HK-2 (cell line): ENCODE data around the gene INTS7.

ENCODE experiments used
- DNase-seq: peaks from one replicate; pipeline ENCODE4 v3.0.0-alpha.2; 2018; ENCODE audit not compliant: unreplicated experiment

Gene INTS7

GRCh38 chr1:211908951-211909350 lies 126.4 kb downstream of the INTS7 start:
- DNase-seq, result no peak

DNA sequence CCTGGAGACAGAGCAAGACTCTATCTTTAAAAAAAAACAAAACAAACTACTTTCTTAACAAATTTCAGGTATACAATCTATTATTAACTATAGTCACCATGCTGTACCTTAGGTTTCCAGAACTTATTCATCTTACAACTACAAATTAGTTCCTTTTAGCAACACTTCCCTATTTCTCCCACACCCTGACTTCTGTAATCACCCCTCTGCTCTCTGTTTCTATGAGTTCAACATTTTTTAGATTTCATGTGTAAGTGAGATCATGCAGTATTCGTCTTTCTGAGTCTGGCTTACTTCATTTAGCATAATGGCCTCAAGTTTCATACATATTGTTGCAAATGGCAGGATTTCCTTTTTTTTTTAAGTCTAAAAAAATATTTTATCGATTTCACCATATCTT lies 126.9 kb downstream of the INTS7 start:
- no peak for DNase-seq

- no peak for DNase-seq
Observed at GRCh38 chr1:211903490-211904245, 131.7 kb downstream of the INTS7 start.

DNA sequence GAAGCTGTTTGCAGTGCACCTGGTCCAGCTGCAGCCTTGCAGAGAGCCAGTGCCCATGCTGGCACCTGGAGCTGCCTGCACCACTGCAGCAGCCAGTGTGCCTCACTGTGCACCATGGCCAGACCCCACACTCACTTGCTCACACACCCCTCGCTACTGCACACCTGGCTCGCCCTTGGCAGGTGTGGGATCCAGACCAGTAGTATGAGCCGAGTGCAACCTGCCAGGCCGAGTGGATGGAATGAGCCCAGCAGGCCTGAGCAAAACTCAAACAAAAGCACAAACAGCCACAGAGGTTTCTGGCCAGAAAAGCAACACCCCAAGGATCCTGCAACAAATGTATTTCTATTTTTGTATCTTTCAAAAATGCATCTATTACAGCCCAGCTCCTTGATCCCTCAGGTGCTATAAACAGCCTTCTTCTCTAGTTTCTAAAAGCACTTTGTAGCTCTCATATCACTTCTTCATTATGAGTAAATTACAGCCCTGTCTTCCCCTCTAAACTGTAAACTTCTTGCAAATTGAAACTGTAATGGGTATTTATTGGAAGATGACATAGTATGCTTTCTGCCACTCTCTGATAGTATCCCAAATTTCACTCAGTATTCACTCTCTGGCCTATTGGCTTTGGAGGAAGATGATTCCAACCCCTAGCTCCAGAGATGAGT lies 132.6 kb downstream of the INTS7 start:
- no peak for DNase-seq

DNA sequence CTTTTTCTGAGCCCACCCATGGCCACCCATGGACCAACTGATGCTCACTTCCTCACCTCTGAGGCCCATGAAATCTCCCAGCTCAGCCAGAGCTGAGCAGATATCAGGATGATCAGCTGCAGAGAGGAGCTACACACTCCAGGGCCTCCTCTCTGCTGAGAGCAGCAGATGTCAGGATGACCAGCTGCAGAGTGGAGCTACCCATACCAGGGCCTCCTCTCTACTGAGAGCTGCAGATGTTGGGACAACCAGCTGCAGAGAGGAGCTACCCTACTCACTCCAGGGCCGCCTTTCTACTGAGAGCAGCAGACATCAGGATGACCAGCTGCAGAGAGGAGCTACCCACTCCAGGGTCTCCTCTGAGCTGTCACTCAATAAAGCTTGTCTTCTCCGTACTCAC lies 133.4 kb downstream of the INTS7 start:
- no peak for DNase-seq

DNA sequence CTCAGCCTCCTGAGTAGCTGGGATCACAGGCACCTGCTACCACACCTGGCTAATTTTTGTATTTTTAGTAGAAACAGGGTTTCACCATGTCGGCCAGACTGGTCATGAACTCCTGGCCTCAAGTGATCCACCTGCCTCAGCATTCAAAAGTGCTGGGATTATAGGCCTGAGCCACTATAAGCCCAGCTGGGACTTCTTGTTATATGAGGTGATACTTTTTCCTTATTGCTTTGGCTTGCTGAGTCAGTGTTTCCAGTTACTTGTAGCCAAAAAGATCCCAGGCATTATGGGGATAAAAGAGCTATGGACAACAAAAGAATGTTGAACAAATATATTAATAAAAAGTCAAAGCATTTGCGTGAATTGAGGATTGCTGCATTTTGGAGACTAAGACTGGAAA lies 134.9 kb downstream of the INTS7 start:
- DNase-seq, result no peak

DNA sequence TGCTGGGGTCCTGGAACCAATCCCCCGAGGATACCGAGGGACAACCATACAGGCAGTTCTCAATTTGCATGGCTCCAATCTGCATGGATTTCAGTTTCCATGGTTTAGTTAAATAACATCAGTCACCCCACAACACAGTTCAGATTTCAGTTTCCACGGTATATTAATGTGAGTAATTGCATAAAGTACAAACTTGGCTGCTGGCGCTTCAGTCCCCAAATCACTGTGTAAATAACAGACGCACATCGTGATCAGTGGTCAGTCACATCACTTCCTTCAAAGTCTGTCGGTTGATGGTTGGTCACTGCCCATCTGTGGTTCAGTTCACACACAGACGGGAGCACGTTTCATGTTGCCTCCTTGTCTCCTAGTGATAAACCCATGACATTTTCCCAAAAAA lies 138.4 kb downstream of the INTS7 start:
- DNase-seq, result no peak

DNA sequence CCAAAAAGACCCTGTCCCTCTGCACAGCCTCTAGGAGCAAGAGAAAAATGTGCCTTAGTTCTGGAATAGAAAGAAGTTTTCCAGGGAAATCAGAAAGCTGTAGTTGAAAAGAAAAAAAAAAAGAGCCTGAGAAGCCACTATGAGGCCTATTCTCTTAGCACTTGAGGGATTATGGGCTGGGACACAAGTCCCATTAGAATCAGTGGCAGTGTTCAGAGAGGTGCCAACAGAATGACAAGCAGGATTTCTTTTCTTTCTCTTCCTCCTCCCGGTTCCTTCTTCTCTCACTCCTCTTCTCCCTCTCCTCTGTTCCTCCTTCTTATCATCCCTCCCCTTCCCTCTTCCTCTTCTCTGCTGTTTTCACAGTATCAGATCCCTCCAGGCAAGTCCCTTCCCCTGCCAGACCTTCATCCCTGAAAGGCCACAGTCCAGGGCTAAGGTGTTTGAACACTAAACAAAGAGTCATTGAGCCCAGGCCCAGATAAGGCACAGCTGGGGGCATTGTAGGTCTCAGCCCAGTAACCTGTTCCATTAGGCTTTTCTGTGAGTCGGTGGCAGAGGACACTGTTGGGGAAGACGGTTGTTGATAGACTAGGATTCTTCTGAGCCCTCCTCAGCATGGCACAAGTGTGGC lies 140.1 kb downstream of the INTS7 start:
- DNase-seq, result no peak

- DNase-seq, result no peak
Observed at GRCh38 chr1:211894312-211894711, 141.0 kb downstream of the INTS7 start.

DNA sequence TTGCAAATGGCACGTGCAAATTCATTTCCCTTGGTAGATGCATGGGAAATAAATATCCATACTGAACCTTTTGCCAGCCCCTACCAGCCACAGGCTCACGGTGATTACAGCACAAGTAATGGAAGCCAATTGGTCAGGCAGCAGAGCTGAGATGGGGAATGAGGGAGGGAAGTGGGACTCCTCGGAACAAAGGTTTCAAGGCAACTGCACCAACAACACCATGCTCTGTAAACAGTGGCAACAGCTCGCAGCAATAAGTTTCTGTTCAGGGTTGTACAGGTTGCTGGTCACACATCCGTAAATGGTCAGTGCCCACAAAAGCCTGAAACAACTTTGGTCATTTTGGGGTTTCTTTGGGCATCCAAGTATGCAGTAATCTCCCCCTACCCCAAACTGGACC lies 142.1 kb downstream of the INTS7 start:
- no peak for DNase-seq

- DNase-seq, result no peak
Observed at GRCh38 chr1:211892577-211892976, 142.8 kb downstream of the INTS7 start.

GRCh38 chr1:211891708-211892107 lies 143.6 kb downstream of the INTS7 start:
- no peak for DNase-seq
